ENCODE data around the gene MYO1B. TPM values are rescaled to one million over a fixed set of nuclear protein-coding genes. Genes with fewer than 3 reads are reported as not detected.

The MYO1B gene
- 83.3 and 127 TPM in 2 replicates for total RNA-seq

DNA sequence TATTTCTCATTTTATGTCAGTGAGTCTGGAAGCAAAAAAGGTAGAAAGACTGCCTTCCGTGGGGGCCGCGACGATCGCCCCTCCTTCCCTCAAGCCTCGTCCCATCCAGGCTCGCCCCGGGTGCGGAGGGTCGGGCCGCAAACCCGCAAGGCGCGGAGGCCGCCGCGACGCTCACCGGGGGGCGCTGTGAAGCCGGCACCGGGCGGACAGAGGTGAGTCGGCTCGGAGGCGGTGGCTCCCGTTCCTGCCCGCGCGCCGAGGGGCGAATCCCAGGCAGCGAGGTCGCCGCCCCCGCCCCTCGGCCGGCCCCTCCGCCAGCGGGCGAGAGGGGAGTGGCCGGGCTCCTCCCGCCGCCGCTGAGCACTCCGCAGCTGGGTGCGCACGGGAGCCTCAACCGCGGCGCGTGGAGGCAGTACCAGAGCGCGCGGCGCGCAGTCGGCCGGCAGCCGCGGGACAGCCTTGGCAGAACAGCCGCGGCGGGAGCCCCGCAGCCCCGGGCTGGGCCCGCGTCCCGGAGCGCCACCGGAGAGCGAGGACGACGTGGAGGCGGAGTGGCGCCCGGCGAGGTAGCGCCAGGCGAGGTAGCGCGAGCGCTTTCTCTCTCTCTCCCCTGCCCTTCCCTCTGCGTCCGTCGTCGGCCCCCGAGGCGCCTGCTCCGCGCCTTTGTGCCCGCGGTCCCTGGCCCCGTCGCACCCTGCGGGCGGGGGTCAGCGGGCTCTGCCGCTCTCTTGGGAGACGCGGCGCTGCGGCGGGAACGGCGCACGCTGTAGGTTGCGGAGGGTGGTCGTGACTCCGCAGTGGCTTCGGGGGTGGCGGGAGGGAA is at the start of gene MYO1B:
TSS of gene MYO1B (plus strand) at position 359 of the 823 bp plus-strand sequence. CDS start 31,492 bp downstream, outside the sequence.

Other genes with a start within 250 kb of the MYO1B start
- 150 and 160 TPM in 2 replicates for gene STAT1, start 231.2 kb upstream of the MYO1B start, total RNA-seq
- gene STAT4, start 94.4 kb upstream of the MYO1B start, total RNA-seq, result 1.4 and 2.0 TPM in 2 replicates